HepG2 (cell line): Measurements from ENCODE around the gene SPTBN2. TPM values are rescaled to one million over a fixed set of nuclear protein-coding genes. Genes with fewer than 3 reads are reported as not detected.
A peak's percentile ranks its signal among the peaks of the same experiment; 100 is the strongest.

Experiments used
- ATF1 ChIP-seq: IDR thresholded peaks from 2 replicates; pipeline ENCODE4 v1.6.1; 2016; ENCODE audit warnings: mild to moderate bottlenecking, control low read depth
- BHLHE40 ChIP-seq: IDR thresholded peaks from 2 replicates; pipeline ENCODE4 v1.6.1; 2011; ENCODE audit warnings: low read length, improper control_type of control experiment
- FOXK1 ChIP-seq: sonication (generic); formaldehyde crosslinking; IDR thresholded peaks from 2 replicates; pipeline ENCODE4 v1.4.0; 2020; ENCODE audit warnings: low read depth, missing genetic modification reagents, borderline replicate concordance
- GATAD2A ChIP-seq: IDR thresholded peaks from 2 replicates; pipeline ENCODE4 v1.6.1; 2016
- HMGA1 ChIP-seq: sonication (generic); formaldehyde crosslinking; conservative IDR thresholded peaks from 2 replicates; pipeline ENCODE4 v1.4.0; 2020; ENCODE audit warnings: missing genetic modification reagents
- KLF6 ChIP-seq: IDR thresholded peaks from 2 replicates; pipeline ENCODE4 v1.8.0; 2016; ENCODE audit warnings: missing biosample characterization, missing genetic modification reagents
- MBD4 ChIP-seq: IDR thresholded peaks from 2 replicates; pipeline ENCODE4 v1.6.1; 2012; ENCODE audit warnings: low read length, inconsistent platforms, borderline replicate concordance
- NCOA1 ChIP-seq: sonication (generic); formaldehyde crosslinking; IDR thresholded peaks from 2 replicates; pipeline ENCODE4 v1.9.0; 2021; ENCODE audit warnings: missing genetic modification reagents
- POLR2AphosphoS5 ChIP-seq: IDR thresholded peaks from 2 replicates; pipeline ENCODE4 v1.6.1; 2012; ENCODE audit warnings: low read depth, low read length
- RBFOX2 ChIP-seq: fragments of 200-400 bp; formaldehyde crosslinking; IDR thresholded peaks from 2 replicates; pipeline ENCODE4 v1.6.1; 2017; ENCODE audit warnings: low read depth, mild to moderate bottlenecking, low read length
- TBX2 ChIP-seq: sonication (generic); formaldehyde crosslinking; IDR thresholded peaks from 2 replicates; pipeline ENCODE4 v1.5.0; 2020; ENCODE audit warnings: missing genetic modification reagents, mild to moderate bottlenecking, borderline replicate concordance
- TCF7L2 ChIP-seq: IDR thresholded peaks from 2 replicates; pipeline ENCODE4 v1.6.1; 2011; ENCODE audit warnings: mild to moderate bottlenecking, low read depth, low read length, moderate library complexity
- YEATS4 ChIP-seq: sonication (generic); formaldehyde crosslinking; IDR thresholded peaks from 2 replicates; pipeline ENCODE4 v1.4.0; 2020; ENCODE audit warnings: missing genetic modification reagents, borderline replicate concordance
- ZBTB20 ChIP-seq: sonication (generic); formaldehyde crosslinking; IDR thresholded peaks from 2 replicates; pipeline ENCODE4 v1.8.1; 2023; ENCODE audit warnings: missing genetic modification reagents, low read depth, mild to moderate bottlenecking, borderline replicate concordance
- ZBTB3 ChIP-seq: sonication (generic); formaldehyde crosslinking; IDR thresholded peaks from 2 replicates; pipeline ENCODE4 v1.4.0; 2020; ENCODE audit warnings: low read depth, mild to moderate bottlenecking, moderate library complexity, missing genetic modification reagents, borderline replicate concordance
- ZNF10 ChIP-seq: sonication (generic); formaldehyde crosslinking; IDR thresholded peaks from 2 replicates; pipeline ENCODE4 v1.4.0; 2020; ENCODE audit warnings: mild to moderate bottlenecking, low read depth, missing genetic modification reagents, borderline replicate concordance
- ZNF18 ChIP-seq: sonication (generic); formaldehyde crosslinking; IDR thresholded peaks from 2 replicates; pipeline ENCODE4 v1.8.0; 2022; ENCODE audit warnings: mild to moderate bottlenecking, missing genetic modification reagents; ENCODE audit not compliant: insufficient replicate concordance
- ZNF225 ChIP-seq: sonication (generic); formaldehyde crosslinking; IDR thresholded peaks from 2 replicates; pipeline ENCODE4 v1.4.0; 2020; ENCODE audit warnings: mild to moderate bottlenecking, missing genetic modification reagents
- ZNF256 ChIP-seq: sonication (generic); formaldehyde crosslinking; conservative IDR thresholded peaks from 2 replicates; pipeline ENCODE4 v1.4.0; 2020; ENCODE audit warnings: missing genetic modification reagents
- ZNF766 ChIP-seq: sonication (generic); formaldehyde crosslinking; IDR thresholded peaks from 2 replicates; pipeline ENCODE4 v1.5.0; 2020; ENCODE audit warnings: missing genetic modification reagents, borderline replicate concordance
- ZNF841 ChIP-seq: sonication (generic); formaldehyde crosslinking; IDR thresholded peaks from 2 replicates; pipeline ENCODE4 v1.8.1; 2023; ENCODE audit warnings: missing genetic modification reagents, borderline replicate concordance
- ZSCAN30 ChIP-seq: sonication (generic); formaldehyde crosslinking; IDR thresholded peaks from 2 replicates; pipeline ENCODE4 v1.5.0; 2020; ENCODE audit warnings: mild to moderate bottlenecking, missing genetic modification reagents
- polyA plus RNA-seq, 8 experiments: library from polyadenylated mRNA; depleted of rRNA in 3 of 8; stranded (reverse) in 7 of 8; unstranded in 1 of 8; fragments of >200 nt; fragmentation: Illumina TruSeq in 4 of 8; extraction: Trizol in 4 of 8; gene quantifications; 2 replicates each; pipeline versions ENCODE4 v1.2.1 to v1.2.3, GENCODE V29; 2011 to 2016; ENCODE audit warnings: low read depth in 4 of 8, missing spikeins in 1 of 8, mixed read lengths in 1 of 8; ENCODE audit not compliant: insufficient read depth in 1 of 8
- total RNA-seq, 5 experiments: library from RNA; depleted of rRNA; stranded (reverse); fragments of >200 nt; fragmentation: Illumina TruSeq; extraction: Trizol; gene quantifications; 2 replicates each; pipeline ENCODE4 v1.2.3, GENCODE V29; 2016; ENCODE audit warnings: low read depth in 1 of 5
- TF ChIP-seq, protein P1 (sequence below): sonication (generic); formaldehyde crosslinking; IDR thresholded peaks from 2 replicates; pipeline ENCODE4 v1.5.0; 2020; ENCODE audit warnings: mild to moderate bottlenecking, missing genetic modification reagents, borderline replicate concordance

The SPTBN2 gene
- total and polyA plus RNA-seq, 2 of the 13 experiments (the other 11 are each of a cell fraction or from before 2014, with no cell fraction given) = 0.65 to 4.0 TPM

DNA sequence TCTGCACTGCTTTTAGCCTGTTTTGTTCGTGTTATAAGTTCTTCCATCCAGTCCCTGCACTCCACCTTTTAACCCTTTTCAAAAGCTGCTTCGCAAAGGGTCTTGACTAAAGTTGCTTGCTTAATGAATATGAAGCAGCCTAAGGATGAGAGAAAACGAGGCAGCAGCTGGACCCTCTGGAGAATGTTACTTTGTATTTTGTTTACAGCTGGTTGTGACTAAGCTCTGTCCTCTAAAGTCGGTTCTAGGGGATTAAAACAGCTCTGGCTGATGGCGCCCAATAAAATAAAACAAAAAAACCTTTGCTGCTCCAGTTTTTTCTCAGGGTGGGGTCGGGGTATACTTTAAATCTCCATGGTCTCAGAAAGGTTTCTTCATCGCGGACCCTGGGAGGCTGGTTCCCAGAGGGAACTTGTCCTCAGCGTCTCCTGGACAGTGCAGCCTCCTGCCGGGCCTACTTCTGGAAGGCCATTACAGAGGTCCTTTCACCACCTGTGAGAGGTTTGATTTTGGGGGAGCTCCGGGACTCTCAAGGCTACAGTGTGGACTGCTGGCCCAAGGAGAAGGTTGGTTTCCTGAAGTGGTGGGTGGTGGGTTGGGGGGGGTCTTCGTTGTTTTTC lies 91.3 kb downstream of the SPTBN2 start (continued):
- TF ChIP-seq ZBTB20 (CRISPR knock-in tag) (0 out of 2 replicates have a peak, but pooled peaks have one; percentile 29), RBFOX2 (no peak), HMGA1 (CRISPR knock-in tag) (no peak), MBD4 (peak; percentile 25; the same call in 1 of the 2 replicates), TBX2 (CRISPR knock-in tag) (no peak), ZSCAN30 (no peak), ATF1 (no peak), ZNF256 (CRISPR knock-in tag) (no peak), ZNF10 (CRISPR knock-in tag) (no peak), TCF7L2 (no peak), ZBTB3 (CRISPR knock-in tag) (no peak), POLR2AphosphoS5 (no peak), ZNF841 (CRISPR knock-in tag) (no peak), ZNF766 (0 out of 2 replicates have a peak, but pooled peaks have one; percentile 8), ZNF225 (no peak), YEATS4 (CRISPR knock-in tag) (no peak), GATAD2A (CRISPR knock-in tag) (no peak), FOXK1 (CRISPR knock-in tag) (no peak), KLF6 (CRISPR knock-in tag) (0 out of 2 replicates have a peak, but pooled peaks have one; percentile 16), BHLHE40 (no peak), ZNF18 (peak; percentile 68), NCOA1 (CRISPR knock-in tag) (no peak)
- TF ChIP-seq, protein P1, sequence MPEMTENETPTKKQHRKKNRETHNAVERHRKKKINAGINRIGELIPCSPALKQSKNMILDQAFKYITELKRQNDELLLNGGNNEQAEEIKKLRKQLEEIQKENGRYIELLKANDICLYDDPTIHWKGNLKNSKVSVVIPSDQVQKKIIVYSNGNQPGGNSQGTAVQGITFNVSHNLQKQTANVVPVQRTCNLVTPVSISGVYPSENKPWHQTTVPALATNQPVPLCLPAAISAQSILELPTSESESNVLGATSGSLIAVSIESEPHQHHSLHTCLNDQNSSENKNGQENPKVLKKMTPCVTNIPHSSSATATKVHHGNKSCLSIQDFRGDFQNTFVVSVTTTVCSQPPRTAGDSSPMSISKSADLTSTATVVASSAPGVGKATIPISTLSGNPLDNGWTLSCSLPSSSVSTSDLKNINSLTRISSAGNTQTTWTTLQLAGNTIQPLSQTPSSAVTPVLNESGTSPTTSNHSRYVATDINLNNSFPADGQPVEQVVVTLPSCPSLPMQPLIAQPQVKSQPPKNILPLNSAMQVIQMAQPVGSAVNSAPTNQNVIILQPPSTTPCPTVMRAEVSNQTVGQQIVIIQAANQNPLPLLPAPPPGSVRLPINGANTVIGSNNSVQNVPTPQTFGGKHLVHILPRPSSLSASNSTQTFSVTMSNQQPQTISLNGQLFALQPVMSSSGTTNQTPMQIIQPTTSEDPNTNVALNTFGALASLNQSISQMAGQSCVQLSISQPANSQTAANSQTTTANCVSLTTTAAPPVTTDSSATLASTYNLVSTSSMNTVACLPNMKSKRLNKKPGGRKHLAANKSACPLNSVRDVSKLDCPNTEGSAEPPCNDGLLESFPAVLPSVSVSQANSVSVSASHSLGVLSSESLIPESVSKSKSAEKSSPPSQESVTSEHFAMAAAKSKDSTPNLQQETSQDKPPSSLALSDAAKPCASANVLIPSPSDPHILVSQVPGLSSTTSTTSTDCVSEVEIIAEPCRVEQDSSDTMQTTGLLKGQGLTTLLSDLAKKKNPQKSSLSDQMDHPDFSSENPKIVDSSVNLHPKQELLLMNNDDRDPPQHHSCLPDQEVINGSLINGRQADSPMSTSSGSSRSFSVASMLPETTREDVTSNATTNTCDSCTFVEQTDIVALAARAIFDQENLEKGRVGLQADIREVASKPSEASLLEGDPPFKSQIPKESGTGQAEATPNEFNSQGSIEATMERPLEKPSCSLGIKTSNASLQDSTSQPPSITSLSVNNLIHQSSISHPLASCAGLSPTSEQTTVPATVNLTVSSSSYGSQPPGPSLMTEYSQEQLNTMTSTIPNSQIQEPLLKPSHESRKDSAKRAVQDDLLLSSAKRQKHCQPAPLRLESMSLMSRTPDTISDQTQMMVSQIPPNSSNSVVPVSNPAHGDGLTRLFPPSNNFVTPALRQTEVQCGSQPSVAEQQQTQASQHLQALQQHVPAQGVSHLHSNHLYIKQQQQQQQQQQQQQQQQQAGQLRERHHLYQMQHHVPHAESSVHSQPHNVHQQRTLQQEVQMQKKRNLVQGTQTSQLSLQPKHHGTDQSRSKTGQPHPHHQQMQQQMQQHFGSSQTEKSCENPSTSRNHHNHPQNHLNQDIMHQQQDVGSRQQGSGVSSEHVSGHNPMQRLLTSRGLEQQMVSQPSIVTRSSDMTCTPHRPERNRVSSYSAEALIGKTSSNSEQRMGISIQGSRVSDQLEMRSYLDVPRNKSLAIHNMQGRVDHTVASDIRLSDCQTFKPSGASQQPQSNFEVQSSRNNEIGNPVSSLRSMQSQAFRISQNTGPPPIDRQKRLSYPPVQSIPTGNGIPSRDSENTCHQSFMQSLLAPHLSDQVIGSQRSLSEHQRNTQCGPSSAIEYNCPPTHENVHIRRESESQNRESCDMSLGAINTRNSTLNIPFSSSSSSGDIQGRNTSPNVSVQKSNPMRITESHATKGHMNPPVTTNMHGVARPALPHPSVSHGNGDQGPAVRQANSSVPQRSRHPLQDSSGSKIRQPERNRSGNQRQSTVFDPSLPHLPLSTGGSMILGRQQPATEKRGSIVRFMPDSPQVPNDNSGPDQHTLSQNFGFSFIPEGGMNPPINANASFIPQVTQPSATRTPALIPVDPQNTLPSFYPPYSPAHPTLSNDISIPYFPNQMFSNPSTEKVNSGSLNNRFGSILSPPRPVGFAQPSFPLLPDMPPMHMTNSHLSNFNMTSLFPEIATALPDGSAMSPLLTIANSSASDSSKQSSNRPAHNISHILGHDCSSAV (CRISPR knock-in tag) = no peak
